Omental fat pad (tissue), 4 donors: Measurements from ENCODE around the gene TSPYL4. TPM values are rescaled to one million over a fixed set of nuclear protein-coding genes. Genes with fewer than 3 reads are reported as not detected.

Source experiments
- ATAC-seq: fragments of 150-250 bp; one replicate; pipeline ENCODE4 v1.9.1; 2016; ENCODE audit warnings: mild to moderate bottlenecking, moderate library complexity; ENCODE audit not compliant: low FRiP score
- DNase-seq: peaks from one replicate; pipeline ENCODE4 v3.0.0-alpha.2; 2019; ENCODE audit warnings: low spot score
- CTCF ChIP-seq, 3 donors: fragments of 450-650 bp; IDR thresholded peaks; one replicate each; pipeline ENCODE4 v1.5.1; 2016 to 2017; ENCODE audit warnings: antibody characterized with exemption in 3 of 3, mild to moderate bottlenecking in 3 of 3, moderate library complexity in 2 of 3
- total RNA-seq, 4 donors: library from RNA; depleted of rRNA; stranded (reverse); fragments of >200 nt; gene quantifications; one replicate each; pipeline ENCODE4 v1.1.0, GENCODE V29; 2016

The TSPYL4 gene
- total RNA-seq, 4 donors from 2014 or later = 8.0 to 13.4 (median 9.5) TPM

- no peak for DNase-seq
- ATAC-seq = no peak
- TF ChIP-seq CTCF (IDR thresholded peaks at IDR 0.05) = no peak
These were observed 9.5 kb upstream of the TSPYL4 start for GRCh38 chr6:116263353-116263752.

- no peak for TF ChIP-seq CTCF (IDR thresholded peaks at IDR 0.05)
- no peak for ATAC-seq
- no peak for DNase-seq
These were observed 4.6 kb upstream of the TSPYL4 start for GRCh38 chr6:116258520-116258919.

- no peak for ATAC-seq
- no peak for DNase-seq
- TF ChIP-seq CTCF (IDR thresholded peaks at IDR 0.05) = no peak
These were observed 2.8 kb upstream of the TSPYL4 start for GRCh38 chr6:116256694-116257093.

GRCh38 chr6:116255246-116255800 is 1.4 kb upstream of the TSPYL4 start:
- DNase-seq (no peak), ATAC-seq (no peak)
- no peak for TF ChIP-seq CTCF (IDR thresholded peaks at IDR 0.05)

GRCh38 chr6:116254297-116255056 is 602 bp upstream of the TSPYL4 start:
- no peak for DNase-seq
- ATAC-seq = no peak
- TF ChIP-seq CTCF (IDR thresholded peaks at IDR 0.05) = no peak

- DNase-seq (no peak), ATAC-seq (no peak)
- no peak for TF ChIP-seq CTCF (IDR thresholded peaks at IDR 0.05)
These were observed 729 bp downstream of the TSPYL4 start for GRCh38 chr6:116253188-116253504.
